IMR-90 (cell line): ENCODE measurements around the gene ACTR5. TPM values are rescaled to one million over a fixed set of nuclear protein-coding genes. Genes with fewer than 3 reads are reported as not detected.

Experiments used
- ATAC-seq: fragments of 200-7000 bp; cut with Tn5 transposase; 2 replicates; pipeline ENCODE4 v1.9.1; 2020; ENCODE audit warnings: low read depth, mild to moderate bottlenecking, moderate library complexity
- BruUV-seq: library from RNA; stranded (reverse); fragments of 400-500 nt; replicated peaks from 2 replicates; lab custom pipeline; 2021; lab: Mats Ljungman, UMichigan
- CTCF ChIA-PET: fragments of 300-600 bp; formaldehyde crosslinking; extraction: SDS; loops from one replicate; lab custom pipeline; 2021; ENCODE audit warnings: antibody characterized with exemption; lab: Yijun Ruan, JAX
- POLR2A ChIA-PET: fragments of 300-600 bp; sonication (Branson Sonifier 250); formaldehyde crosslinking; loops from one replicate; lab custom pipeline; 2022; ENCODE audit warnings: antibody characterized with exemption; ENCODE audit not compliant: unreplicated experiment; lab: Charles Lee
- DNase-seq: peaks from one replicate; pipeline ENCODE4 v3.0.0; 2013
- H2AFZ ChIP-seq: replicated peaks from 2 replicates; pipeline ENCODE3; 2013; ENCODE audit warnings: low read length, mild to moderate bottlenecking; ENCODE audit not compliant: poor library complexity
- H2AK5ac ChIP-seq: 2 replicates; pipeline ENCODE4 v1.6.1; 2013; ENCODE audit warnings: low read depth, low read length, inconsistent platforms
- H2AK9ac ChIP-seq: replicated peaks from 2 replicates; pipeline ENCODE3; 2013; ENCODE audit warnings: mild to moderate bottlenecking, low read depth, low read length, moderate library complexity; ENCODE audit not compliant: poor library complexity
- H2BK120ac ChIP-seq: 2 replicates; pipeline ENCODE4 v1.6.1; 2013; ENCODE audit warnings: low read depth, low read length, inconsistent platforms
- H2BK15ac ChIP-seq: 3 replicates; pipeline ENCODE4 v1.6.1; 2013; ENCODE audit warnings: low read depth, low read length, inconsistent platforms
- H2BK20ac ChIP-seq: 2 replicates; pipeline ENCODE4 v1.6.1; 2013; ENCODE audit warnings: low read depth, mild to moderate bottlenecking, inconsistent platforms, low read length, moderate library complexity
- H2BK5ac ChIP-seq: 2 replicates; pipeline ENCODE4 v1.6.1; 2013; ENCODE audit warnings: mild to moderate bottlenecking, low read depth, low read length, inconsistent platforms; ENCODE audit not compliant: poor library complexity, severe bottlenecking
- H3K14ac ChIP-seq: replicated peaks from 2 replicates; pipeline ENCODE4 v1.6.1; 2013; ENCODE audit warnings: low read depth, low read length, inconsistent platforms
- H3K18ac ChIP-seq: 2 replicates; pipeline ENCODE4 v1.6.1; 2013; ENCODE audit warnings: low read depth, low read length, control low read depth
- H3K23ac ChIP-seq: 2 replicates; pipeline ENCODE4 v1.6.1; 2013; ENCODE audit warnings: low read depth, low read length, inconsistent platforms
- H3K27ac ChIP-seq: 2 replicates; pipeline ENCODE4 v1.5.1; 2013; ENCODE audit warnings: mild to moderate bottlenecking, control low read depth, low read length; ENCODE audit not compliant: insufficient read depth
- H3K27me3 ChIP-seq: 2 replicates; pipeline ENCODE4 v1.6.1; 2013; ENCODE audit warnings: low read length; ENCODE audit not compliant: control insufficient read depth, insufficient read depth
- H3K36me3 ChIP-seq: 2 replicates; pipeline ENCODE4 v1.6.1; 2013; ENCODE audit warnings: low read length, mixed read lengths; ENCODE audit not compliant: control insufficient read depth, insufficient read depth
- H3K4ac ChIP-seq: 2 replicates; pipeline ENCODE4 v1.6.1; 2013; ENCODE audit warnings: low read depth, low read length, inconsistent platforms
- H3K4me1 ChIP-seq: 2 replicates; pipeline ENCODE4 v1.6.1; 2013; ENCODE audit warnings: low read length, mixed read lengths; ENCODE audit not compliant: control insufficient read depth, insufficient read depth
- H3K4me2 ChIP-seq: 2 replicates; pipeline ENCODE4 v1.6.1; 2013; ENCODE audit warnings: low read depth, mild to moderate bottlenecking, control low read depth, low read length, moderate library complexity
- H3K4me3 ChIP-seq: 2 replicates; pipeline ENCODE4 v1.5.1; 2013; ENCODE audit warnings: low read depth, mild to moderate bottlenecking, control low read depth, low read length, moderate library complexity; ENCODE audit not compliant: insufficient read depth
- H3K56ac ChIP-seq: 2 replicates; pipeline ENCODE4 v1.6.1; 2013; ENCODE audit warnings: low read length, inconsistent platforms; ENCODE audit not compliant: insufficient read depth; ENCODE audit errors: extremely low read depth
- H3K79me1 ChIP-seq, 2 experiments: 2 replicates each; pipeline ENCODE4 v1.6.1; 2013; ENCODE audit warnings: low read length in 2 of 2, inconsistent platforms in 1 of 2, low read depth in 1 of 2
- H3K9ac ChIP-seq: 2 replicates; pipeline ENCODE4 v1.6.1; 2013; ENCODE audit warnings: low read depth, low read length, control low read depth
- H3K9me1 ChIP-seq: 2 replicates; pipeline ENCODE4 v1.6.1; 2013; ENCODE audit warnings: low read length, inconsistent platforms; ENCODE audit not compliant: insufficient read depth
- H3K9me3 ChIP-seq: 2 replicates; pipeline ENCODE4 v1.6.1; 2013; ENCODE audit warnings: low read length; ENCODE audit not compliant: control insufficient read depth, insufficient read depth
- H4K20me1 ChIP-seq: 2 replicates; pipeline ENCODE4 v1.6.1; 2013; ENCODE audit warnings: low read length, inconsistent platforms; ENCODE audit not compliant: insufficient read depth
- H4K5ac ChIP-seq: 2 replicates; pipeline ENCODE4 v1.6.1; 2013; ENCODE audit warnings: mild to moderate bottlenecking, low read depth, low read length, control low read depth
- H4K8ac ChIP-seq, 2 experiments: 2 replicates each; pipeline ENCODE4 v1.6.1; 2013; ENCODE audit warnings: low read depth in 2 of 2, low read length in 2 of 2, control low read depth in 1 of 2, inconsistent platforms in 1 of 2
- H4K91ac ChIP-seq: 2 replicates; pipeline ENCODE4 v1.6.1; 2013; ENCODE audit warnings: low read depth, low read length, inconsistent platforms; ENCODE audit not compliant: insufficient read depth
- BHLHE40 ChIP-seq: fragments of 150-350 bp; IDR thresholded peaks from 2 replicates; pipeline ENCODE4 v1.6.1; 2016; ENCODE audit warnings: mild to moderate bottlenecking, low read depth, low read length
- CEBPB ChIP-seq: IDR thresholded peaks from 2 replicates; pipeline ENCODE4 v1.6.1; 2012; ENCODE audit warnings: low read depth, low read length, improper control_type of control experiment
- CHD1 ChIP-seq: IDR thresholded peaks from 2 replicates; pipeline ENCODE4 v1.6.1; 2012; ENCODE audit warnings: low read depth, low read length, improper control_type of control experiment
- FOS ChIP-seq: fragments of 150-350 bp; IDR thresholded peaks from 2 replicates; pipeline ENCODE4 v1.6.1; 2016; ENCODE audit warnings: low read depth, low read length
- MAFK ChIP-seq: IDR thresholded peaks from 2 replicates; pipeline ENCODE4 v1.6.1; 2012; ENCODE audit warnings: low read depth, low read length, improper control_type of control experiment
- MAZ ChIP-seq: IDR thresholded peaks from 2 replicates; pipeline ENCODE4 v1.6.1; 2012; ENCODE audit warnings: low read depth, mild to moderate bottlenecking, low read length, improper control_type of control experiment, moderate library complexity, borderline replicate concordance
- MXI1 ChIP-seq: IDR thresholded peaks from 2 replicates; pipeline ENCODE4 v1.6.1; 2012; ENCODE audit warnings: low read depth, mild to moderate bottlenecking, low read length, moderate library complexity, borderline replicate concordance
- POLR2A ChIP-seq: IDR thresholded peaks from 2 replicates; pipeline ENCODE4 v1.6.1; 2012; ENCODE audit warnings: mild to moderate bottlenecking, low read depth, low read length
- RAD21 ChIP-seq: IDR thresholded peaks from 2 replicates; pipeline ENCODE4 v1.6.1; 2012; ENCODE audit warnings: low read length, improper control_type of control experiment
- RCOR1 ChIP-seq: IDR thresholded peaks from 2 replicates; pipeline ENCODE4 v1.6.1; 2012; ENCODE audit warnings: mild to moderate bottlenecking, low read length, improper control_type of control experiment; ENCODE audit not compliant: insufficient replicate concordance
- RFX5 ChIP-seq: IDR thresholded peaks from 2 replicates; pipeline ENCODE4 v1.8.0; 2012; ENCODE audit warnings: low read depth, mild to moderate bottlenecking, low read length, moderate library complexity
- SMC3 ChIP-seq: fragments of 150-350 bp; IDR thresholded peaks from 2 replicates; pipeline ENCODE4 v1.6.1; 2016; ENCODE audit warnings: low read depth, mild to moderate bottlenecking, antibody characterized with exemption, low read length, moderate library complexity
- WGBS, 2 experiments: methylation state at CpG; one replicate each; pipeline versions ENCODE4 v1.1.5 to v1.1.7; 2013; ENCODE audit warnings: missing lambda C conversion rate in 2 of 2; ENCODE audit not compliant: insufficient read length in 1 of 2; ENCODE audit errors: extremely low coverage in 2 of 2; 5-methylcytosine and 5-hydroxymethylcytosine counted together
- dilution Hi-C: fragments of 300-500 bp; cut with HindIII; formaldehyde crosslinking; loops from one replicate; pipeline ENCODE4 v1.14.3; 2018; ENCODE audit warnings: low sequenced_read_pairs; ENCODE audit not compliant: unreplicated experiment
- in situ Hi-C: fragments of 300-500 bp; cut with MboI; formaldehyde crosslinking; loops from 3 replicates; pipeline ENCODE4 v1.14.3; 2019; ENCODE audit warnings: low sequenced_read_pairs, inconsistent platforms, mixed read lengths
- intact Hi-C: fragments of 100-400 bp; cut with micrococcal nuclease; formaldehyde crosslinking; loops from 2 replicates; pipeline ENCODE4 v1.10.0; 2022
- polyA plus RNA-seq, 3 experiments: library from polyadenylated mRNA; depleted of rRNA; stranded (reverse); fragments of >200 nt; gene quantifications; 2 replicates each; pipeline ENCODE4 v1.2.3, GENCODE V29; 2012; ENCODE audit warnings: low replicate concordance in 1 of 3
- total RNA-seq: library from RNA; depleted of rRNA; stranded (reverse); fragments of >200 nt; gene quantifications from 2 replicates; pipeline ENCODE4 v1.2.3, GENCODE V29; 2012
- TF ChIP-seq, protein P1 (sequence below): fragments of 150-350 bp; IDR thresholded peaks from 2 replicates; pipeline ENCODE4 v1.6.1; 2016; ENCODE audit warnings: low read depth, mild to moderate bottlenecking, low read length, moderate library complexity, borderline replicate concordance
- TF ChIP-seq, protein P2 (sequence below): conservative IDR thresholded peaks from 2 replicates; pipeline ENCODE4 v1.5.1; 2012; ENCODE audit warnings: mild to moderate bottlenecking, low read depth, low read length, improper control_type of control experiment
- TF ChIP-seq, protein P3 (sequence below): fragments of 150-350 bp; IDR thresholded peaks from 2 replicates; pipeline ENCODE4 v1.6.1; 2017; ENCODE audit warnings: mild to moderate bottlenecking, antibody characterized with exemption, low read length, low read depth

ACTR5 gene
- total and polyA plus RNA-seq, 2 of the 4 experiments (the other 2 are of a cell fraction) = 5.9 to 6.6 TPM

DNA sequence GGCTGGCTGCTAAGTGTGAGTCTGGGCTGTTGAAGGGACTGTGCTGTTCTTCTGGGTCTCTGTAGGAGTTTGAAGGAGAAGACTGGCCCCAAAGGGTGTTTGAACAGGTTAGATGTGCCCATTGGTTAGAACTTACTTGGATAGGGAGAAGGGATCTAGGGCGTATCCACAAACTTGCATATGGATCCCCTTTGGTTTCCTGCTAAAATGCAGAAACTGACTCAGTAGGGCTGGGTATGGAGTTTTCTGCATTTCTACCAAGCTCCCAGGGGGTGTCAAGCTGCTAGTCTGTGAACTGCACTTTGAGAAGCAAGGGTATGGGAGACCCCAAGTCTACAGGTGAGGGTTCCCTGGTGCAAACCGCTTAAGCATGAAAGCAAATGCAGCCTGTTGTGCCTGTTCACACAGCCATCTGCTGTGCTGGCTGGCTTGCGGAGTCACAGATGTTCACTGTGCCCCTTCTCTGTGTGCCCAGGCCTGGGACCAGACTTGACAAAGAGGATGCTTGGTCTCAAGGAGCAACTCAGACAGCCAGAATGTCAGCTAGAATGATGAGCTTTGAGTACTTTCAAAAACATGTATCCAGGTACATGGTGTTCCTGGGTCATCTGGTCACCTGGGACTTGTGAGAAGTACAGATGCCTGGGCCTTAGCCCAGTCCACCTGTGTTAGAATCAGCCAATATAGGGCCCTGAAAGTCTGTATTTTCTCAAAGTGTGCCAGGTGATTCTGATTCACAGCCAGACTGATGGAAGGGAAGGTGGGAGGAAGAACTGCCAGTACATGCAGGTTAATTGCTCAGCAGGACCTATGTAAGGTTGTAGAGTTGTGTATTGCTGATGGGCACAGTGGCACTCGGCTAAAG lies 64.7 kb downstream of the ACTR5 start:
- Histone ChIP-seq H2BK5ac (no peak overlapping the region), H4K91ac (no peak overlapping the region), H3K56ac (no peak overlapping the region), H3K9me1 (no peaks in the 10 kb centered on the region), H3K79me1 (no peaks in the 10 kb centered on the region), H3K4me3 (no peak overlapping the region), H2AFZ (no peak overlapping the region), H3K27me3 (peaks cover 41% of the 10 kb centered on the region), H3K36me3 (no peaks in the 10 kb centered on the region), H2AK9ac (no peak overlapping the region), H3K9me3 (no peaks in the 10 kb centered on the region), H2BK120ac (no peak overlapping the region), H3K9ac (no peak overlapping the region), H3K18ac (no peak overlapping the region), H3K14ac (no peak overlapping the region), H3K27ac (no peak overlapping the region), H4K20me1 (no peaks in the 10 kb centered on the region), H4K8ac (no peak overlapping the region), H2BK20ac (no peak overlapping the region), H2AK5ac (no peak overlapping the region), H4K5ac (no peak overlapping the region), H3K4me1 (no peaks in the 10 kb centered on the region), H3K23ac (no peak overlapping the region), H3K4ac (no peak overlapping the region), H3K4me2 (no peak overlapping the region), H2BK15ac (no peak overlapping the region)
- ChIA-PET POLR2A (no interaction called here), CTCF (no interaction called here)
- ATAC-seq (no peak), DNase-seq (no peak)
- in situ Hi-C loops (no loop called here), intact Hi-C loops (no loop called here), dilution Hi-C loops (no loop called here)
- no TSS peak for BruUV-seq
- WGBS, 2 experiments = 65% methylated on average over 2 of the region's 4 CpGs; no CpG with 5 or more reads in 1 of the 2 experiments
- TF ChIP-seq MXI1 (no peak), MAZ (no peak), MAFK (no peak), RFX5 (no peak), CHD1 (no peak), SMC3 (no peak), CEBPB (no peak), RAD21 (no peak), FOS (no peak), POLR2A (no peak), BHLHE40 (no peak), RCOR1 (no peak)
- TF ChIP-seq, protein P1, sequence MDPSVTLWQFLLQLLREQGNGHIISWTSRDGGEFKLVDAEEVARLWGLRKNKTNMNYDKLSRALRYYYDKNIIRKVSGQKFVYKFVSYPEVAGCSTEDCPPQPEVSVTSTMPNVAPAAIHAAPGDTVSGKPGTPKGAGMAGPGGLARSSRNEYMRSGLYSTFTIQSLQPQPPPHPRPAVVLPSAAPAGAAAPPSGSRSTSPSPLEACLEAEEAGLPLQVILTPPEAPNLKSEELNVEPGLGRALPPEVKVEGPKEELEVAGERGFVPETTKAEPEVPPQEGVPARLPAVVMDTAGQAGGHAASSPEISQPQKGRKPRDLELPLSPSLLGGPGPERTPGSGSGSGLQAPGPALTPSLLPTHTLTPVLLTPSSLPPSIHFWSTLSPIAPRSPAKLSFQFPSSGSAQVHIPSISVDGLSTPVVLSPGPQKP = no peak
- TF ChIP-seq, protein P2, sequence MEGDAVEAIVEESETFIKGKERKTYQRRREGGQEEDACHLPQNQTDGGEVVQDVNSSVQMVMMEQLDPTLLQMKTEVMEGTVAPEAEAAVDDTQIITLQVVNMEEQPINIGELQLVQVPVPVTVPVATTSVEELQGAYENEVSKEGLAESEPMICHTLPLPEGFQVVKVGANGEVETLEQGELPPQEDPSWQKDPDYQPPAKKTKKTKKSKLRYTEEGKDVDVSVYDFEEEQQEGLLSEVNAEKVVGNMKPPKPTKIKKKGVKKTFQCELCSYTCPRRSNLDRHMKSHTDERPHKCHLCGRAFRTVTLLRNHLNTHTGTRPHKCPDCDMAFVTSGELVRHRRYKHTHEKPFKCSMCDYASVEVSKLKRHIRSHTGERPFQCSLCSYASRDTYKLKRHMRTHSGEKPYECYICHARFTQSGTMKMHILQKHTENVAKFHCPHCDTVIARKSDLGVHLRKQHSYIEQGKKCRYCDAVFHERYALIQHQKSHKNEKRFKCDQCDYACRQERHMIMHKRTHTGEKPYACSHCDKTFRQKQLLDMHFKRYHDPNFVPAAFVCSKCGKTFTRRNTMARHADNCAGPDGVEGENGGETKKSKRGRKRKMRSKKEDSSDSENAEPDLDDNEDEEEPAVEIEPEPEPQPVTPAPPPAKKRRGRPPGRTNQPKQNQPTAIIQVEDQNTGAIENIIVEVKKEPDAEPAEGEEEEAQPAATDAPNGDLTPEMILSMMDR = no peak
- TF ChIP-seq, protein P3, sequence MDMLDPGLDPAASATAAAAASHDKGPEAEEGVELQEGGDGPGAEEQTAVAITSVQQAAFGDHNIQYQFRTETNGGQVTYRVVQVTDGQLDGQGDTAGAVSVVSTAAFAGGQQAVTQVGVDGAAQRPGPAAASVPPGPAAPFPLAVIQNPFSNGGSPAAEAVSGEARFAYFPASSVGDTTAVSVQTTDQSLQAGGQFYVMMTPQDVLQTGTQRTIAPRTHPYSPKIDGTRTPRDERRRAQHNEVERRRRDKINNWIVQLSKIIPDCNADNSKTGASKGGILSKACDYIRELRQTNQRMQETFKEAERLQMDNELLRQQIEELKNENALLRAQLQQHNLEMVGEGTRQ = no peak
